H1 (cell line): ENCODE results near the gene GNB3. TPM values are rescaled to one million over a fixed set of nuclear protein-coding genes. Genes with fewer than 3 reads are reported as not detected.

Source experiments
- CTCF ChIA-PET: fragments of 300-600 bp; sonication (Branson Sonifier 250); formaldehyde crosslinking; loops from one replicate; lab custom pipeline; 2021; ENCODE audit not compliant: partially characterized antibody; lab: Charles Lee
- POLR2A ChIA-PET: fragments of 300-600 bp; sonication (Branson Sonifier 250); formaldehyde crosslinking; loops from one replicate; lab custom pipeline; 2021; ENCODE audit warnings: inconsistent platforms; ENCODE audit not compliant: partially characterized antibody; lab: Charles Lee
- DNase-seq, 2 experiments: peaks; one replicate each; pipeline versions ENCODE4 v3.0.0 to v3.0.0-alpha.2; 2010 to 2022; ENCODE audit warnings: low spot score in 2 of 2, low read depth in 1 of 2, mixed read lengths in 1 of 2
- FAIRE-seq: peaks from 2 replicates; lab custom pipeline; 2011; peaks lifted over from hg19 to GRCh38; lab: Jason Lieb, UNC
- H2AFZ ChIP-seq: 2 replicates; pipeline ENCODE4 v1.8.1; 2012; ENCODE audit warnings: low read length, inconsistent platforms
- H2AK5ac ChIP-seq: 2 replicates; pipeline ENCODE4 v1.6.1; 2013; ENCODE audit warnings: low read depth, low read length
- H2BK120ac ChIP-seq: replicated peaks from 2 replicates; pipeline ENCODE3; 2013; ENCODE audit warnings: low read depth, low read length, inconsistent platforms
- H2BK12ac ChIP-seq: 2 replicates; pipeline ENCODE4 v1.6.1; 2013; ENCODE audit warnings: low read depth, low read length
- H2BK15ac ChIP-seq: 2 replicates; pipeline ENCODE4 v1.6.1; 2013; ENCODE audit warnings: low read length
- H2BK20ac ChIP-seq: 2 replicates; pipeline ENCODE4 v1.6.1; 2013; ENCODE audit warnings: low read length
- H2BK5ac ChIP-seq: 2 replicates; pipeline ENCODE4 v1.6.1; 2013; ENCODE audit warnings: low read depth, low read length
- H3K14ac ChIP-seq: 2 replicates; pipeline ENCODE4 v1.6.1; 2013; ENCODE audit warnings: inconsistent platforms; ENCODE audit not compliant: insufficient read length
- H3K18ac ChIP-seq: 2 replicates; pipeline ENCODE4 v1.6.1; 2013; ENCODE audit warnings: low read length; ENCODE audit errors: extremely low read depth
- H3K23ac ChIP-seq: 2 replicates; pipeline ENCODE4 v1.6.1; 2013; ENCODE audit warnings: inconsistent platforms; ENCODE audit not compliant: insufficient read length
- H3K23me2 ChIP-seq: 2 replicates; pipeline ENCODE4 v1.6.1; 2013; ENCODE audit warnings: low read depth, low read length
- H3K27ac ChIP-seq: 2 replicates; pipeline ENCODE4 v1.6.1; 2011; ENCODE audit warnings: low read depth, low read length, inconsistent platforms
- H3K27me3 ChIP-seq, 4 experiments: replicated peaks in 1 of 4; 1 replicate in 1 of 4; 2 replicates in 3 of 4; pipeline versions ENCODE4 v1.6.1 to v1.8.1; 2011 to 2013; ENCODE audit warnings: low read length in 3 of 4, mild to moderate bottlenecking in 3 of 4, inconsistent platforms in 2 of 4, mixed read lengths in 2 of 4, moderate library complexity in 1 of 4; ENCODE audit not compliant: control insufficient read depth in 3 of 4, insufficient read depth in 3 of 4; ENCODE audit errors: extremely low read depth in 1 of 4
- H3K36me3 ChIP-seq, 4 experiments: 2 replicates each; pipeline versions ENCODE4 v1.6.1 to v1.8.1; 2011 to 2013; ENCODE audit warnings: mild to moderate bottlenecking in 4 of 4, low read length in 3 of 4, moderate library complexity in 2 of 4, control low read depth in 1 of 4, inconsistent platforms in 1 of 4; ENCODE audit not compliant: insufficient read depth in 4 of 4, control insufficient read depth in 2 of 4
- H3K4ac ChIP-seq: replicated peaks from 2 replicates; pipeline ENCODE3; 2013; ENCODE audit warnings: low read length, low read depth, mixed read lengths, inconsistent platforms; ENCODE audit not compliant: insufficient read length
- H3K4me1 ChIP-seq, 4 experiments: replicated peaks in 1 of 4; 1 replicate in 1 of 4; 2 replicates in 3 of 4; pipeline versions ENCODE4 v1.6.1 to v1.8.1; 2011 to 2013; ENCODE audit warnings: low read length in 3 of 4, inconsistent platforms in 2 of 4, mixed read lengths in 1 of 4; ENCODE audit not compliant: insufficient read depth in 4 of 4, control insufficient read depth in 3 of 4
- H3K4me2 ChIP-seq, 2 experiments: 2 replicates each; pipeline versions ENCODE4 v1.6.1 to v1.8.1; 2011 to 2013; ENCODE audit warnings: low read depth in 2 of 2, low read length in 2 of 2, control low read depth in 1 of 2, inconsistent platforms in 1 of 2, mild to moderate bottlenecking in 1 of 2; ENCODE audit not compliant: insufficient read depth in 1 of 2
- H3K4me3 ChIP-seq, 4 experiments: fragments of 200-600, 300-600 bp in 1 of 4; sonication (generic), shearing (Covaris generic), sonication (Bioruptor Twin) in 1 of 4; 2 replicates each; pipeline versions ENCODE4 v1.5.1 to v1.8.1; 2011 to 2016; ENCODE audit warnings: low read length in 4 of 4, low read depth in 3 of 4, control low read depth in 2 of 4, inconsistent platforms in 2 of 4, mild to moderate bottlenecking in 2 of 4, mixed read lengths in 1 of 4, moderate library complexity in 1 of 4; ENCODE audit not compliant: insufficient read depth in 2 of 4; ENCODE audit errors: extremely low read depth in 1 of 4
- H3K56ac ChIP-seq: replicated peaks from 2 replicates; pipeline ENCODE3; 2013; ENCODE audit warnings: low read depth, mild to moderate bottlenecking, mixed read lengths, low read length, inconsistent platforms; ENCODE audit not compliant: insufficient read length
- H3K79me1 ChIP-seq: 2 replicates; pipeline ENCODE4 v1.6.1; 2013; ENCODE audit warnings: low read depth, low read length, control low read depth
- H3K79me2 ChIP-seq, 2 experiments: 2 replicates each; pipeline versions ENCODE4 v1.6.1 to v1.8.1; 2012 to 2013; ENCODE audit warnings: low read length in 2 of 2, mild to moderate bottlenecking in 2 of 2, inconsistent platforms in 1 of 2; ENCODE audit not compliant: insufficient read depth in 2 of 2, control insufficient read depth in 1 of 2
- H3K9ac ChIP-seq, 4 experiments: replicated peaks in 1 of 4; 1 replicate in 1 of 4; 2 replicates in 3 of 4; pipeline versions ENCODE4 v1.6.1 to v1.8.1; 2011 to 2013; ENCODE audit warnings: low read depth in 3 of 4, low read length in 3 of 4, control low read depth in 2 of 4, mild to moderate bottlenecking in 2 of 4, moderate library complexity in 2 of 4, inconsistent platforms in 1 of 4; ENCODE audit errors: extremely low read depth in 1 of 4
- H3K9me3 ChIP-seq, 2 experiments: 2 replicates each; pipeline versions ENCODE4 v1.6.1 to v1.8.1; 2012 to 2013; ENCODE audit warnings: mild to moderate bottlenecking in 2 of 2, moderate library complexity in 2 of 2, control low read depth in 1 of 2, inconsistent platforms in 1 of 2, low read depth in 1 of 2, low read length in 1 of 2, mixed read lengths in 1 of 2; ENCODE audit not compliant: insufficient read depth in 2 of 2
- H4K20me1 ChIP-seq, 2 experiments: replicated peaks in 1 of 2; 2 replicates each; pipeline versions ENCODE3 to v1.8.1; 2011 to 2013; ENCODE audit warnings: inconsistent platforms in 2 of 2, low read length in 2 of 2, mild to moderate bottlenecking in 1 of 2; ENCODE audit not compliant: insufficient read depth in 2 of 2, control insufficient read depth in 1 of 2
- H4K5ac ChIP-seq: 2 replicates; pipeline ENCODE4 v1.6.1; 2013; ENCODE audit warnings: low read length, low read depth, mixed read lengths, inconsistent platforms; ENCODE audit not compliant: insufficient read length
- H4K8ac ChIP-seq: 2 replicates; pipeline ENCODE4 v1.8.0; 2013; ENCODE audit warnings: mild to moderate bottlenecking, moderate library complexity, low read length, inconsistent platforms; ENCODE audit not compliant: insufficient read depth; ENCODE audit errors: extremely low read depth
- H4K91ac ChIP-seq: replicated peaks from 2 replicates; pipeline ENCODE3; 2013; ENCODE audit warnings: low read length, mixed read lengths, inconsistent platforms; ENCODE audit not compliant: insufficient read length
- ASH2L ChIP-seq: fragments of 200-600, 300-600 bp; sonication (generic); IDR thresholded peaks from one replicate; pipeline ENCODE4 v1.7.1; 2017; ENCODE audit warnings: low read length
- CBX8 ChIP-seq: fragments of 300-800, 300-1000 bp; sonication (generic); IDR thresholded peaks from 2 replicates; pipeline ENCODE4 v1.7.1; 2016; ENCODE audit warnings: low read depth, low read length, borderline replicate concordance
- CHD1 ChIP-seq: IDR thresholded peaks from 2 replicates; pipeline ENCODE4 v1.6.1; 2012; ENCODE audit warnings: low read depth, low read length, improper control_type of control experiment
- CHD2 ChIP-seq: IDR thresholded peaks from 2 replicates; pipeline ENCODE4 v1.6.1; 2012; ENCODE audit warnings: low read length, improper control_type of control experiment
- E2F6 ChIP-seq: IDR thresholded peaks from 2 replicates; pipeline ENCODE4 v1.6.1; 2012; ENCODE audit warnings: inconsistent platforms
- EGR1 ChIP-seq: IDR thresholded peaks from 2 replicates; pipeline ENCODE4 v1.6.1; 2011; ENCODE audit warnings: low read depth, low read length, borderline replicate concordance
- EP300 ChIP-seq, 2 experiments: IDR thresholded peaks; 1 replicate in 1 of 2; 2 replicates in 1 of 2; pipeline ENCODE4 v1.6.1; 2011 to 2012; ENCODE audit warnings: low read depth in 2 of 2, low read length in 2 of 2, mild to moderate bottlenecking in 2 of 2, borderline replicate concordance in 1 of 2, inconsistent platforms in 1 of 2, moderate library complexity in 1 of 2
- KDM1A ChIP-seq: fragments of 200-600, 300-600 bp; sonication (generic); IDR thresholded peaks from 2 replicates; pipeline ENCODE4 v1.7.1; 2016; ENCODE audit warnings: mild to moderate bottlenecking, low read length, borderline replicate concordance
- MAFK ChIP-seq: IDR thresholded peaks from 2 replicates; pipeline ENCODE4 v1.6.1; 2012; ENCODE audit warnings: low read depth, mild to moderate bottlenecking, improper control_type of control experiment, low read length
- NRF1 ChIP-seq: IDR thresholded peaks from 2 replicates; pipeline ENCODE4 v1.6.1; 2011; ENCODE audit warnings: mild to moderate bottlenecking, low read depth, low read length, improper control_type of control experiment
- POLR2A ChIP-seq, 2 experiments: IDR thresholded peaks; 1 replicate in 1 of 2; 2 replicates in 1 of 2; pipeline ENCODE4 v1.6.1; 2011; ENCODE audit warnings: low read depth in 2 of 2, low read length in 2 of 2, mild to moderate bottlenecking in 2 of 2; ENCODE audit errors: control extremely low read depth in 1 of 2
- RAD21 ChIP-seq, 2 experiments: IDR thresholded peaks in 1 of 2; conservative IDR thresholded peaks in 1 of 2; 2 replicates each; pipeline ENCODE4 v1.6.1; 2011; ENCODE audit warnings: low read depth in 2 of 2, low read length in 2 of 2, improper control_type of control experiment in 1 of 2, inconsistent platforms in 1 of 2, mild to moderate bottlenecking in 1 of 2, moderate library complexity in 1 of 2
- SIRT6 ChIP-seq: IDR thresholded peaks from one replicate; pipeline ENCODE4 v1.7.1; 2012; ENCODE audit warnings: low read length, inconsistent platforms
- SUZ12 ChIP-seq: fragments of 200-600 bp; sonication (generic); IDR thresholded peaks from 2 replicates; pipeline ENCODE4 v1.6.1; 2012; ENCODE audit warnings: mild to moderate bottlenecking, inconsistent platforms, low read length, moderate library complexity, mixed read lengths
- WGBS, 2 experiments: shearing (Covaris generic) in 1 of 2; methylation state at CpG; one replicate each; pipeline versions ENCODE4 v1.1.6 to v1.1.7; 2013 to 2015; ENCODE audit warnings: low lambda C conversion rate in 2 of 2, mixed read lengths in 2 of 2, inconsistent platforms in 1 of 2, low coverage in 1 of 2, missing lambda C conversion rate in 1 of 2; ENCODE audit not compliant: insufficient replicate concordance in 2 of 2, insufficient coverage in 1 of 2, insufficient read length in 1 of 2; ENCODE audit errors: extremely low coverage in 1 of 2, missing lambda C conversion rate in 1 of 2; 5-methylcytosine and 5-hydroxymethylcytosine counted together
- polyA plus RNA-seq, 7 experiments: library from polyadenylated mRNA; depleted of rRNA in 3 of 7; stranded (reverse) in 5 of 7; unstranded in 2 of 7; fragments of >200 nt in 5 of 7; fragments of 200-250 nt in 2 of 7; gene quantifications; 1 replicate in 5 of 7; 2 replicates in 1 of 7; 4 replicates in 1 of 7; pipeline versions ENCODE4 v1.2.1 to v1.2.3, GENCODE V29; 2011 to 2013; ENCODE audit warnings: missing spikeins in 2 of 7, mixed read lengths in 2 of 7
- total RNA-seq: library from RNA; stranded (reverse); fragmentation: NEBNext Ultra II Directional; extraction: Animal tissue kit (Norgen Biotek cat#: 25700); gene quantifications from 2 replicates; pipeline ENCODE4 v1.2.1, GENCODE V29; 2021

The GNB3 gene
- total and polyA plus RNA-seq, 2 of the 8 experiments (the other 6 are each of a cell fraction or from before 2014, with no cell fraction given): 9.9 TPM

GRCh38 chr12:6795088-6795487 is 45.6 kb upstream of the GNB3 start:
- H2AK5ac ChIP-seq: no peak overlapping the region
- H3K18ac ChIP-seq: no peak overlapping the region
- FAIRE-seq: no peak
- H2BK5ac ChIP-seq: no peak overlapping the region
- H4K5ac ChIP-seq: no peak overlapping the region
- H2BK20ac ChIP-seq: no peak overlapping the region
- no peak overlapping the region for H3K23ac ChIP-seq
- H3K9ac ChIP-seq: no peak overlapping the region
- H3K14ac ChIP-seq: no peak overlapping the region
- H3K9me3 ChIP-seq: no peaks in the 10 kb centered on the region
- H3K27me3 ChIP-seq: 0 out of 7 replicates have a peak, but pooled peaks cover 0 to 3% (median 0%) of the 10 kb centered on the region in 4 experiments
- no peak overlapping the region for H3K4me2 ChIP-seq
- H2BK12ac ChIP-seq: no peak overlapping the region
- WGBS, 2 experiments: 95% methylated on average over 2 of the region's 2 CpGs; no CpG with 5 or more reads in 1 of the 2 experiments
- no peak for DNase-seq
- CTCF ChIA-PET: interaction anchor here (1.1 to 5.5 kb wide), 5 partner anchors 13 to 41 kb away, joined by 4 to 32 read pairs (median 7); partner anchors contain the start of gene MLF2
- no peak overlapping the region for H2BK15ac ChIP-seq
- POLR2A ChIA-PET: interaction anchor here (1.4 kb wide), 1 partner anchor 26 kb away, joined by 5 read pairs; the partner anchor contains the start of gene GPR162
- H2BK120ac ChIP-seq: no peak overlapping the region
- no peak overlapping the region for H3K27ac ChIP-seq
- no peaks in the 10 kb centered on the region for H3K79me2 ChIP-seq
- H4K20me1 ChIP-seq: no peaks in the 10 kb centered on the region
- no peak overlapping the region for H3K4me3 ChIP-seq
- no peak overlapping the region for H4K91ac ChIP-seq
- H3K23me2 ChIP-seq: no peaks in the 10 kb centered on the region
- H2AFZ ChIP-seq: no peak overlapping the region
- H4K8ac ChIP-seq: no peak overlapping the region
- H3K4me1 ChIP-seq: peaks cover 0 to 3% (median 0%) of the 10 kb centered on the region in 4 experiments; a peak in 3 of 7 replicates
- H3K79me1 ChIP-seq: no peaks in the 10 kb centered on the region
- no peak overlapping the region for H3K56ac ChIP-seq
- H3K4ac ChIP-seq: no peak overlapping the region
- H3K36me3 ChIP-seq: no peaks in the 10 kb centered on the region
- TF ChIP-seq CBX8 (no peak), NRF1 (no peak), MAFK (no peak), EGR1 (no peak), ASH2L (no peak), SIRT6 (no peak), CHD1 (no peak), EP300 (IDR thresholded peaks at IDR 0.05; ENCODE audit: borderline replicate concordance in 1 of 2, low read depth in 2 of 2, low read length in 2 of 2) (no peak), SUZ12 (no peak), POLR2A (IDR thresholded peaks at IDR 0.05; ENCODE audit: control extremely low read depth in 1 of 2, low read depth in 2 of 2, low read length in 2 of 2) (no peak), E2F6 (no peak), CHD2 (no peak), KDM1A (no peak), RAD21 (IDR thresholded peaks at IDR 0.05 in 1 of 2, conservative IDR thresholded peaks at IDR 0.05 in 1 of 2; ENCODE audit: low read depth in 2 of 2, low read length in 2 of 2) (no peak)
